HG02973 (cell line): Measurements from ENCODE around the gene EML4.
A peak's percentile ranks its signal among the peaks of the same experiment; 100 is the strongest.

Experiments
- ATAC-seq: cut with Tn5 transposase; IDR thresholded peaks from one replicate; pipeline ENCODE4 v1.9.1; 2021; ENCODE audit warnings: moderate library complexity; ENCODE audit not compliant: unreplicated experiment

Gene EML4

GRCh38 chr2:42136782-42137124 lies 32.4 kb upstream of the EML4 start:
- no peak for ATAC-seq

- ATAC-seq, result no peak
Observed at GRCh38 chr2:42137125-42137841, 31.9 kb upstream of the EML4 start.

GRCh38 chr2:42138163-42139015 lies 30.8 kb upstream of the EML4 start:
- no peak for ATAC-seq

- ATAC-seq, result no peak
Observed at GRCh38 chr2:42139101-42139500, 30.1 kb upstream of the EML4 start.

- ATAC-seq, result no peak
Observed at GRCh38 chr2:42140496-42140895, 28.7 kb upstream of the EML4 start.

- no peak for ATAC-seq
Observed at GRCh38 chr2:42141687-42142546, 27.2 kb upstream of the EML4 start.

- no peak for ATAC-seq
Observed at GRCh38 chr2:42142547-42143184, 26.5 kb upstream of the EML4 start.

- ATAC-seq, result no peak
Observed at GRCh38 chr2:42147641-42148274, 21.4 kb upstream of the EML4 start.

- ATAC-seq, result no peak
Observed at GRCh38 chr2:42150159-42150558, 19.0 kb upstream of the EML4 start.

- no peak for ATAC-seq
Observed at GRCh38 chr2:42153944-42154581, 15.1 kb upstream of the EML4 start.

- no peak for ATAC-seq
Observed at GRCh38 chr2:42156721-42157120, 12.4 kb upstream of the EML4 start.

GRCh38 chr2:42161444-42161843 lies 7.7 kb upstream of the EML4 start:
- ATAC-seq, result no peak

- ATAC-seq, result no peak
Observed at GRCh38 chr2:42163444-42164045, 5.6 kb upstream of the EML4 start.

- no peak for ATAC-seq
Observed at GRCh38 chr2:42164046-42164445, 5.1 kb upstream of the EML4 start.

- ATAC-seq, result no peak
Observed at GRCh38 chr2:42164971-42165370, 4.2 kb upstream of the EML4 start.

GRCh38 chr2:42167458-42167857 lies 1.7 kb upstream of the EML4 start:
- ATAC-seq, result no peak

- ATAC-seq, result no peak
Observed at GRCh38 chr2:42168459-42169099, 574 bp upstream of the EML4 start.

GRCh38 chr2:42169874-42170521 lies 845 bp downstream of the EML4 start:
- peak; percentile 22 for ATAC-seq
